Loucy (cell line): Measurements from ENCODE around the gene CADM3.

ENCODE experiments used
- H2AFZ ChIP-seq: fragments of 200-600 bp; sonication (generic); 2 replicates; pipeline ENCODE4 v1.6.0; 2016; ENCODE audit warnings: antibody characterized with exemption, mild to moderate bottlenecking, low read length, moderate library complexity
- H3F3A ChIP-seq: fragments of 200-600 bp; 2 replicates; pipeline ENCODE4 v1.6.0; 2016; ENCODE audit warnings: antibody characterized with exemption, low read depth, mild to moderate bottlenecking
- H3K27me3 ChIP-seq: fragments of 200-600 bp; sonication (generic); 2 replicates; pipeline ENCODE4 v1.6.1; 2014; ENCODE audit warnings: low read length, mild to moderate bottlenecking; ENCODE audit not compliant: insufficient read depth, poor library complexity, severe bottlenecking
- H3K36me3 ChIP-seq: fragments of 200-600 bp; sonication (generic); 2 replicates; pipeline ENCODE4 v1.6.1; 2016; ENCODE audit warnings: low read length; ENCODE audit not compliant: insufficient read depth
- H3K4me1 ChIP-seq: fragments of 200-600 bp; sonication (generic); 2 replicates; pipeline ENCODE4 v1.5.1; 2014; ENCODE audit warnings: low read length, mild to moderate bottlenecking; ENCODE audit not compliant: insufficient read depth, poor library complexity, severe bottlenecking
- H3K4me2 ChIP-seq: fragments of 200-600 bp; sonication (generic); 2 replicates; pipeline ENCODE4 v1.6.0; 2014; ENCODE audit warnings: antibody characterized with exemption, low read length, low read depth, mild to moderate bottlenecking; ENCODE audit not compliant: poor library complexity, severe bottlenecking
- H3K4me3 ChIP-seq: fragments of 200-600 bp; sonication (generic); 2 replicates; pipeline ENCODE4 v1.5.1; 2014; ENCODE audit warnings: low read length, mild to moderate bottlenecking, mixed read lengths; ENCODE audit not compliant: poor library complexity, severe bottlenecking
- H3K79me2 ChIP-seq: fragments of 200-600 bp; sonication (generic); 2 replicates; pipeline ENCODE4 v1.6.1; 2014; ENCODE audit warnings: low read length; ENCODE audit not compliant: insufficient read depth
- H3K9ac ChIP-seq: fragments of 200-600 bp; sonication (generic); 2 replicates; pipeline ENCODE4 v1.6.0; 2014; ENCODE audit warnings: mild to moderate bottlenecking, low read depth, low read length, moderate library complexity; ENCODE audit not compliant: poor library complexity, severe bottlenecking
- H3K9me2 ChIP-seq: fragments of 200-600 bp; sonication (generic); replicated peaks from 2 replicates; pipeline ENCODE4 v1.6.1; 2016; ENCODE audit warnings: low read depth, low read length, mixed read lengths
- H3K9me3 ChIP-seq: fragments of 200-600 bp; sonication (generic); 2 replicates; pipeline ENCODE4 v1.6.1; 2014; ENCODE audit warnings: mild to moderate bottlenecking, antibody characterized with exemption, low read length, low read depth; ENCODE audit not compliant: insufficient read depth
- H4K20me1 ChIP-seq: fragments of 200-600 bp; sonication (generic); 2 replicates; pipeline ENCODE4 v1.6.0; 2014; ENCODE audit warnings: antibody characterized with exemption, low read length, mild to moderate bottlenecking; ENCODE audit not compliant: insufficient read depth, poor library complexity, severe bottlenecking
- CTCF ChIP-seq: fragments of 200-600 bp; sonication (generic); conservative IDR thresholded peaks from 2 replicates; pipeline ENCODE4 v1.5.1; 2014; ENCODE audit warnings: mild to moderate bottlenecking, antibody characterized with exemption, low read length
- EZH2phosphoT487 ChIP-seq: fragments of 200-600 bp; IDR thresholded peaks from 2 replicates; pipeline ENCODE4 v1.6.1; 2018; ENCODE audit warnings: antibody characterized with exemption, mild to moderate bottlenecking, moderate library complexity, borderline replicate concordance

The CADM3 gene

GRCh38 chr1:159142391-159142663 lies 29.1 kb upstream of the CADM3 start:
- peaks cover 14% of the 10 kb centered on the region for H3K27me3 ChIP-seq
- no peak for TF ChIP-seq EZH2phosphoT487
- TF ChIP-seq CTCF, result no peak

GRCh38 chr1:159142726-159143510 lies 28.5 kb upstream of the CADM3 start:
- Histone ChIP-seq H3K79me2 (no peaks in the 10 kb centered on the region), H3K9ac (no peak overlapping the region), H3K4me2 (no peak overlapping the region), H3K4me1 (no peaks in the 10 kb centered on the region), H3K4me3 (no peak overlapping the region), H4K20me1 (no peaks in the 10 kb centered on the region), H3K9me2 (no peaks in the 10 kb centered on the region), H3K27me3 (peaks cover 14% of the 10 kb centered on the region), H3K36me3 (no peaks in the 10 kb centered on the region), H3K9me3 (no peaks in the 10 kb centered on the region), H3F3A (no peaks in the 10 kb centered on the region), H2AFZ (no peak overlapping the region)
- no peak for TF ChIP-seq EZH2phosphoT487
- TF ChIP-seq CTCF, result no peak

More at GRCh38 chr1:159142391-159142663, 29.1 kb upstream of the CADM3 start:
- Histone ChIP-seq H3K4me3 (no peak overlapping the region), H3K9me2 (no peaks in the 10 kb centered on the region), H3K9ac (no peak overlapping the region), H3K79me2 (no peaks in the 10 kb centered on the region), H3K4me1 (no peaks in the 10 kb centered on the region), H4K20me1 (no peaks in the 10 kb centered on the region), H3K9me3 (no peaks in the 10 kb centered on the region), H3F3A (no peaks in the 10 kb centered on the region), H3K4me2 (no peak overlapping the region), H2AFZ (no peak overlapping the region), H3K36me3 (no peaks in the 10 kb centered on the region)

- Histone ChIP-seq H3K4me1 (no peaks in the 10 kb centered on the region), H3K27me3 (peaks cover 6% of the 10 kb centered on the region), H3K4me2 (no peak overlapping the region), H3K9me2 (no peaks in the 10 kb centered on the region), H3K9ac (no peak overlapping the region), H2AFZ (no peak overlapping the region), H4K20me1 (no peaks in the 10 kb centered on the region), H3K36me3 (no peaks in the 10 kb centered on the region), H3K79me2 (no peaks in the 10 kb centered on the region), H3K9me3 (no peaks in the 10 kb centered on the region), H3K4me3 (no peak overlapping the region), H3F3A (no peaks in the 10 kb centered on the region)
- TF ChIP-seq EZH2phosphoT487, result no peak
- TF ChIP-seq CTCF, result no peak
Measured at GRCh38 chr1:159144571-159144970, 26.8 kb upstream of the CADM3 start.
